Spleen (tissue), 7 donors: Measurements from ENCODE around the gene EPB41.

ENCODE experiments used
- CTCF ChIP-seq, 11 experiments: fragments of 200-600 bp in 7 of 11; fragments of 450-650 bp in 4 of 11; sonication (generic) in 4 of 11; IDR thresholded peaks in 8 of 11; conservative IDR thresholded peaks in 3 of 11; 1 replicate in 7 of 11; 2 replicates in 4 of 11; pipeline versions ENCODE4 v1.4.0 to v1.8.0; 2016 to 2021; ENCODE audit warnings: antibody characterized with exemption in 11 of 11, inconsistent platforms in 4 of 11, mild to moderate bottlenecking in 1 of 11
- POLR2A ChIP-seq, 3 donors: fragments of 450-650 bp; IDR thresholded peaks; one replicate each; pipeline ENCODE4 v1.5.1; 2017; ENCODE audit warnings: antibody characterized with exemption in 3 of 3, mild to moderate bottlenecking in 1 of 3
- POLR2AphosphoS5 ChIP-seq, 3 donors: sonication (generic); formaldehyde crosslinking; IDR thresholded peaks; one replicate each; pipeline ENCODE4 v1.5.1; 2017; ENCODE audit warnings: antibody characterized with exemption in 3 of 3
- donor health status: DM: no; HTN: no; CAD: no; lungs with moderate emphysema.
- donor health status: DM: no; HTN: no; CAD: no.
- donor health status: DM: no; HTN: no; CAD: no.

- TF ChIP-seq CTCF (IDR thresholded peaks at IDR 0.05 in 8 of 11, conservative IDR thresholded peaks at IDR 0.05 in 3 of 11) (no peak), POLR2A (IDR thresholded peaks at IDR 0.05) (no peak), POLR2AphosphoS5 (IDR thresholded peaks at IDR 0.05) (no peak)
Measured at GRCh38 chr1:29144178-29144577, 229.8 kb downstream of the EPB41 start.
